CD4-positive, alpha-beta T cell treated with Interferon gamma for 1 hour (primary cell): Measurements from ENCODE around the gene RUFY4.

Experiments
- DNase-seq: peaks from one replicate; pipeline ENCODE4 v3.0.0-alpha.2; 2020

Gene RUFY4

GRCh38 chr2:218068721-218069334 is at the start of gene RUFY4:
Gene RUFY4, plus strand, starts transcription at chr2:218069253. Its CDS starts 1,353 bp downstream, at chr2:218070606.
- DNase-seq: peak; percentile 74

GRCh38 chr2:218019411-218020060 is 49.5 kb upstream of the RUFY4 start:
- DNase-seq: no peak

GRCh38 chr2:218020281-218020680 is 48.8 kb upstream of the RUFY4 start:
- no peak for DNase-seq

GRCh38 chr2:218020966-218021535 is 48.0 kb upstream of the RUFY4 start:
- DNase-seq: no peak

GRCh38 chr2:218021536-218022071 is 47.4 kb upstream of the RUFY4 start:
- DNase-seq: no peak

- no peak for DNase-seq
Measured at GRCh38 chr2:218022131-218022850, 46.8 kb upstream of the RUFY4 start.

GRCh38 chr2:218022851-218023530 is 46.1 kb upstream of the RUFY4 start:
- DNase-seq: no peak

GRCh38 chr2:218023636-218024035 is 45.4 kb upstream of the RUFY4 start:
- DNase-seq: no peak

- no peak for DNase-seq
Measured at GRCh38 chr2:218024336-218024735, 44.7 kb upstream of the RUFY4 start.

GRCh38 chr2:218024871-218025270 is 44.2 kb upstream of the RUFY4 start:
- DNase-seq: no peak

- no peak for DNase-seq
Measured at GRCh38 chr2:218026244-218026643, 42.8 kb upstream of the RUFY4 start.

- DNase-seq: no peak
Measured at GRCh38 chr2:218026676-218027425, 42.2 kb upstream of the RUFY4 start.

GRCh38 chr2:218027426-218028188 is 41.4 kb upstream of the RUFY4 start:
- no peak for DNase-seq

GRCh38 chr2:218028189-218028495 is 40.9 kb upstream of the RUFY4 start:
- DNase-seq: no peak

- no peak for DNase-seq
Measured at GRCh38 chr2:218028562-218029348, 40.3 kb upstream of the RUFY4 start.

- no peak for DNase-seq
Measured at GRCh38 chr2:218029366-218030360, 39.4 kb upstream of the RUFY4 start.

GRCh38 chr2:218030409-218031195 is 38.5 kb upstream of the RUFY4 start:
- DNase-seq: no peak

GRCh38 chr2:218031261-218031660 is 37.8 kb upstream of the RUFY4 start:
- no peak for DNase-seq
